Sigmoid colon (tissue), 7 donors: Measurements from ENCODE around the gene HNRNPL. TPM values are rescaled to one million over a fixed set of nuclear protein-coding genes. Genes with fewer than 3 reads are reported as not detected.
A peak's percentile ranks its signal among the peaks of the same experiment; 100 is the strongest.
"Not testable (repeated sequence)": the region's sequence is repeated elsewhere in the genome, so short reads cannot be mapped to it uniquely, and the experiment has no call there.

ENCODE experiments used
- DNase-seq: peaks from one replicate; pipeline ENCODE4 v3.0.0-alpha.2; 2019
- H3K27ac ChIP-seq, 4 donors: fragments of 200-600 bp; sonication (generic); one replicate each; pipeline ENCODE4 v1.5.1; 2016 to 2019; ENCODE audit warnings: mild to moderate bottlenecking in 1 of 4
- H3K27me3 ChIP-seq, 3 donors: fragments of 200-600 bp; sonication (generic); one replicate each; pipeline ENCODE4 v1.5.1; 2019; ENCODE audit warnings: mild to moderate bottlenecking in 1 of 3
- H3K36me3 ChIP-seq, 4 donors: fragments of 200-600 bp; sonication (generic); one replicate each; pipeline ENCODE4 v1.5.1; 2016 to 2019
- H3K4me1 ChIP-seq, 4 donors: fragments of 200-600 bp; sonication (generic); one replicate each; pipeline ENCODE4 v1.5.1; 2017 to 2019
- H3K4me3 ChIP-seq, 4 donors: fragments of 200-600 bp; sonication (generic); one replicate each; pipeline ENCODE4 v1.5.1; 2017 to 2019; ENCODE audit warnings: mild to moderate bottlenecking in 2 of 4, moderate library complexity in 1 of 4
- H3K9me3 ChIP-seq, 4 donors: fragments of 200-600 bp in 3 of 4; sonication (generic) in 3 of 4; one replicate each; pipeline versions ENCODE4 v1.5.1 to v1.6.1; 2013 to 2019
- CTCF ChIP-seq, 4 experiments: fragments of 450-650 bp in 3 of 4; fragments of 200-600 bp in 1 of 4; IDR thresholded peaks; one replicate each; pipeline ENCODE4 v1.5.1; 2016 to 2019; ENCODE audit warnings: antibody characterized with exemption in 4 of 4, mild to moderate bottlenecking in 3 of 4, moderate library complexity in 2 of 4
- EP300 ChIP-seq, 4 donors: sonication (generic); formaldehyde crosslinking; IDR thresholded peaks; one replicate each; pipeline ENCODE4 v1.6.1; 2017; ENCODE audit warnings: antibody characterized with exemption in 4 of 4
- POLR2A ChIP-seq, 2 donors: fragments of 450-650 bp; IDR thresholded peaks; one replicate each; pipeline ENCODE4 v1.6.1; 2016; ENCODE audit warnings: antibody characterized with exemption in 2 of 2, mild to moderate bottlenecking in 2 of 2, moderate library complexity in 2 of 2
- POLR2AphosphoS5 ChIP-seq, 4 donors: sonication (generic); formaldehyde crosslinking; IDR thresholded peaks; one replicate each; pipeline ENCODE4 v1.6.1; 2017; ENCODE audit warnings: antibody characterized with exemption in 4 of 4
- WGBS, 2 donors: extraction: QIAGEN DNeasy Blood & Tissue Kit; methylation state at CpG; one replicate each; pipeline ENCODE4 v1.1.7; 2013; 5-methylcytosine and 5-hydroxymethylcytosine counted together
- intact Hi-C: fragments of 100-400 bp; cut with DNase I; formaldehyde crosslinking; loops from one replicate; pipeline ENCODE4 v1.15.1; 2023
- polyA plus RNA-seq, 3 donors: library from polyadenylated mRNA; stranded (reverse); fragments of 200-250 nt; gene quantifications; one replicate each; pipeline ENCODE4 v1.2.3, GENCODE V29; 2013
- total RNA-seq, 4 donors: library from RNA; depleted of rRNA; stranded (reverse); fragments of >200 nt; gene quantifications; one replicate each; pipeline ENCODE4 v1.1.0, GENCODE V29; 2016
- donor health status: healthy with polysubstance abuse.
- donor health status: Bipolar disorder and iron deficiency.
- donor health status: healthy.

HNRNPL gene
- total and polyA plus RNA-seq, 7 donors = 115 to 206 (median 160) TPM

DNA sequence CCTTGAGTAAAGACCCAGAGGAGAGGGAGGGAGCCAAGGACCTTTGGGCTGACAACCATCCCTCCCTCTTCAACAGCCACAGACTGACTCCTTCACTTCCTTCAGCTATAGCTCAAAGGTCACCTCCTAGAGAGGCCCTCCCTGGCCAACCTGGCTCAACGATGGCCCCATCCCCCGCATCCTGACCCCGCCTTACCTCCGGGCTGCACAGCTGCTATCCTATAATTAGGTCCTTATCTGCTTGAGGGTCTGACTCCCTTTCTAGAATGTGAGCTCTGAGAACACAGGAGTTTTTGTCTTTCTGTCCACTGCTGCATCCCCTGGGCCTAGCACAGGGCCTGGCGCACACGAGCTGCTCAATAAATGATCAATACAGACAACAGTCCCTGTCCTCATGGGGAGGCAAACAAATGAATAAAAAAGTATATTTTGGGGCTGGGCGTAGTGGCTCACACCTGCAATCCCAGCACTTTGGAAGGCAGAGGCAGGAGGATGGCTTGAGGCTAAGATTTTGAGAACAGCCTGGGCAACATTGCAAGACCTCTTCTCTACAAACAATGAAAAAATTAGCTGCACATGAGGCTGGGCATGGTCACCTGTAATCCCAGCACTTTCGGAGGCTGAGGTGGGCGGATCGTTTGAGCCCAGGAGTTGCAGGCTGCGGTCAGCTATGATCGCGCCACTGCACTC is 30.4 kb downstream of the HNRNPL start:
- H3K4me1 ChIP-seq = no peaks in the 10 kb centered on the region
- peak overlapping the region in 1 of 4 donors; percentile 17 for H3K27ac ChIP-seq
- no peak for DNase-seq
- H3K36me3 ChIP-seq = peaks cover 35 to 70% (median 41%) of the 10 kb centered on the region in 4 donors
- H3K9me3 ChIP-seq = no peaks in the 10 kb centered on the region
- intact Hi-C loops = no loop called here
- no peak for TF ChIP-seq POLR2A (IDR thresholded peaks at IDR 0.05)
- TF ChIP-seq POLR2AphosphoS5 (IDR thresholded peaks at IDR 0.05) = no peak
- WGBS, 2 donors = 23 to 76% methylated on average over 13 of the region's 13 CpGs
- H3K4me3 ChIP-seq = no peak overlapping the region
- no peaks in the 10 kb centered on the region for H3K27me3 ChIP-seq

DNA sequence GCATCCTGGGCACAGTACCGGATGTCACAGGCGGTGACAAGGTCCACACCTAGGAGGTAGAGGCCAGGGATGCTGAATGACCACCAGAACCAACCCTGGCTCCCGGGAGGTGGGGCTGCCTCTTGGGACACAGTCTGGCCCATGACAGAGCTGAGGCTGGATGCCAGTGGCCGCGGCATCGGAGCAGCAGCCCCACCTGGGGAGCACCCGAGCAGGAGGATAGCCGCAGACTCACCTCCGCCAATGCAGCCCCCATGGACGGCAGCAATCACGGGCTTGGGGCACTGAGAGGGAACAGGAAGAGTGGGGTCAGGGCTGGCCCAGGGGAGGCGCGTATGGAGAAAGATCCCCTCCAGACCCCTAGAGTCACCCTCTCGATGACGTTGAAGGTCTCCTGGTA is 32.7 kb downstream of the HNRNPL start:
- H3K36me3 ChIP-seq = peaks cover 28 to 58% (median 33%) of the 10 kb centered on the region in 4 donors
- H3K9me3 ChIP-seq = no peaks in the 10 kb centered on the region
- no peak overlapping the region for H3K27ac ChIP-seq
- TF ChIP-seq POLR2A (IDR thresholded peaks at IDR 0.05) = no peak
- TF ChIP-seq CTCF (IDR thresholded peaks at IDR 0.05) = no peak
- no peak for TF ChIP-seq POLR2AphosphoS5 (IDR thresholded peaks at IDR 0.05)
- TF ChIP-seq EP300 (IDR thresholded peaks at IDR 0.05) = no peak
- no peaks in the 10 kb centered on the region for H3K4me1 ChIP-seq
- intact Hi-C loops = no loop called here
- 94 to 95% methylated on average over 15 of the region's 15 CpGs for WGBS, 2 donors
- no peaks in the 10 kb centered on the region for H3K27me3 ChIP-seq
- DNase-seq = no peak
- H3K4me3 ChIP-seq = no peak overlapping the region

DNA sequence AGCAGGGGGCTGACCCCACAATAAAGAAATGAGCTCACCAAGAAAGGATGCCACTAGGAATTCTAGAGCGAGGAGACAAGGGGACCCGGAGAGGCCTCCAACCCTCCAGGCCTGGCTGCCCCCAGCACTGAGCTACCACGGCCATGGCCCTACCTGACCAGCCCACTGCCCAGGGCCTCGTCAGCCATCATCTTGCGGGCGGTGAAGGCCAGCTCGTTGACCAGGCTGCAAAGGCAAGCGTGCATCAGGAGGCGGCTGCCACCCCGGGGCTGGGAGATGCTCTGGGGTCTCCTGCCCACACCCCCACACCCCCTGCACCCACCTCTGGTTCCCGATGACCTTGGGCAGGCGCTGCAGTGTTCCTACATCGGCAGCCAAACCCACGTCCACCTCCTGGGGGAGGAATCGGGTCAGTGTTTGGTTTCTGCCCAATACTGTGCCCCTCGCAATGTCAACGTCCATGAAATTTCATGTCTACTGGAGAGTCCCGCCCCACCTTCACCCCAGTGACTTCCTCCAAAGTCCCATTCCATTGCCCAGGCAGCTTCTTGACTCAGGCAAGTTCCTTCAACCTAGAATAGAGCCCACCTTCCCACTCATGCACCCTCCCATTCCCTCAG is 33.5 kb downstream of the HNRNPL start:
- WGBS, 2 donors = 95% methylated on average over 18 of the region's 18 CpGs
- DNase-seq = no peak
- H3K27me3 ChIP-seq = no peaks in the 10 kb centered on the region
- no peaks in the 10 kb centered on the region for H3K4me1 ChIP-seq
- no peaks in the 10 kb centered on the region for H3K9me3 ChIP-seq
- H3K36me3 ChIP-seq = peaks cover 26 to 49% (median 31%) of the 10 kb centered on the region in 4 donors
- TF ChIP-seq EP300 (IDR thresholded peaks at IDR 0.05) (no peak), CTCF (IDR thresholded peaks at IDR 0.05) (no peak), POLR2AphosphoS5 (IDR thresholded peaks at IDR 0.05) (no peak), POLR2A (IDR thresholded peaks at IDR 0.05) (no peak)
- intact Hi-C loops = no loop called here
- H3K27ac ChIP-seq = no peak overlapping the region
- no peak overlapping the region for H3K4me3 ChIP-seq

DNA sequence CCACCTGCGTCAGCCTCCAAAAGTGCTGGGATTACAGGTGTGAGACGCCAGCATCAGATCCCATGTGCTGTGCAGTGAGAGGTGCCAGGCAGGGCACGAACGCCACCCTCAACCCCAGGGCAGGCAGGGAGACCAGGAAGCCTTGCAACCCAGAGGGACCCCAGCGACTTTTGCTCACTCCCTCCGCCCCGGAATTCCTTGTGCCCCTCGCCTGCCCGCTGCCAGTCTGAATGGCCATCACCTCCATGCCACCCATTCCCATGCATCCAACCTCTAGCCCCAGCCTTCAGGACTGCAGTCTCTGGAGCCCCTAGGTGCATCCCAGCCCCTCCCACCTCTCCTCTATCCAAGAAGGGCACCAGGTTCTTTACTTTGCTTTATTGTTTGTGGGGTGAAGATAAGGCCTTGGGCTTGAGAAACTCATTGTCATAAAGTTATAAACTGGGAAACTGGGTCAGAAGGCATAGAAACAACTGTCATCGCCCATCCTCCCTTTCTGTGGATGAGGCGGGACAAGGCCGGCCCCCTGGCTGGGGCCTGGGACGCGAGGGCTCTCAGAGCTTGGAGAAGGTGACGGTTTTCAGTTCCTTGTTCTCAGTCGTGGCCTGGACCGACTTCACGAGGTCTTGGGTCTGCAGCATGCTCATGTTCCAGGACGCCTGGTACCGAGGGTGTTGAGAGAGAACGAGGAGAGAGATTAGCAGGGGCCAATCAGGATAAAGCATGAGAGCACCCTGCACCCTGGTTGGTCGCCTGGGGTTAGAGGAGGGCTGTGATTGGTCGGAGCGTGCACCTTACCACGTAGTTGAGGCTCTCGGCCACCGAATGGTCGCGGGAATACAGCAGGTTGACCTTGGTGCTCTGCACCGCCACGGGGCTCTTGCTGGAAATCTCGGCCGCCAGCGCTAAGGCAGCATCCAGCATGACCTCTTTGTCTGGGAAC is 34.5 kb downstream of the HNRNPL start:
- H3K4me1 ChIP-seq = no peaks in the 10 kb centered on the region
- WGBS, 2 donors = 20 to 76% methylated on average over 34 of the region's 34 CpGs
- intact Hi-C loops = no loop called here
- H3K27me3 ChIP-seq = no peaks in the 10 kb centered on the region
- H3K9me3 ChIP-seq = no peaks in the 10 kb centered on the region
- no peak for DNase-seq
- peak in 2 of 4 donors; percentile 9 to 15 for TF ChIP-seq POLR2AphosphoS5 (IDR thresholded peaks at IDR 0.05)
- TF ChIP-seq EP300 (IDR thresholded peaks at IDR 0.05) = no peak
- no peak for TF ChIP-seq POLR2A (IDR thresholded peaks at IDR 0.05)
- TF ChIP-seq CTCF (IDR thresholded peaks at IDR 0.05) = no peak
- no peak overlapping the region for H3K27ac ChIP-seq
- H3K36me3 ChIP-seq = peaks cover 26 to 40% (median 31%) of the 10 kb centered on the region in 4 donors
- no peak overlapping the region for H3K4me3 ChIP-seq

- H3K4me1 ChIP-seq, H3K27ac ChIP-seq, H3K27me3 ChIP-seq, intact Hi-C loops, H3K9me3 ChIP-seq, H3K4me3 ChIP-seq, DNase-seq: not testable (repeated sequence)
- 42 to 76% methylated on average over 2 of the region's 2 CpGs for WGBS, 2 donors
- H3K36me3 ChIP-seq = peaks cover 26 to 39% (median 29%) of the 10 kb centered on the region in 4 donors
Measured at GRCh38 chr19:38813932-38814331, 35.9 kb downstream of the HNRNPL start.
